Sigmoid colon (tissue), 4 donors: ENCODE data around the gene SAA1.

ENCODE experiments used
- CTCF ChIP-seq, 4 experiments: fragments of 450-650 bp in 3 of 4; fragments of 200-600 bp in 1 of 4; IDR thresholded peaks; one replicate each; pipeline ENCODE4 v1.5.1; 2016 to 2019; ENCODE audit warnings: antibody characterized with exemption in 4 of 4, mild to moderate bottlenecking in 3 of 4, moderate library complexity in 2 of 4
- EP300 ChIP-seq, 4 donors: sonication (generic); formaldehyde crosslinking; IDR thresholded peaks; one replicate each; pipeline ENCODE4 v1.6.1; 2017; ENCODE audit warnings: antibody characterized with exemption in 4 of 4
- POLR2A ChIP-seq, 2 donors: fragments of 450-650 bp; IDR thresholded peaks; one replicate each; pipeline ENCODE4 v1.6.1; 2016; ENCODE audit warnings: antibody characterized with exemption in 2 of 2, mild to moderate bottlenecking in 2 of 2, moderate library complexity in 2 of 2
- POLR2AphosphoS5 ChIP-seq, 4 donors: sonication (generic); formaldehyde crosslinking; IDR thresholded peaks; one replicate each; pipeline ENCODE4 v1.6.1; 2017; ENCODE audit warnings: antibody characterized with exemption in 4 of 4

GRCh38 chr11:18312663-18313420, 46.8 kb downstream of the SAA1 start:
- no peak for TF ChIP-seq CTCF (IDR thresholded peaks at IDR 0.05)
- TF ChIP-seq POLR2A (IDR thresholded peaks at IDR 0.05) = no peak
- no peak for TF ChIP-seq POLR2AphosphoS5 (IDR thresholded peaks at IDR 0.05)
- TF ChIP-seq EP300 (IDR thresholded peaks at IDR 0.05) = no peak
